K562 (cell line): ENCODE measurements around the gene NECAB3. TPM values are rescaled to one million over a fixed set of nuclear protein-coding genes. Genes with fewer than 3 reads are reported as not detected.

ENCODE experiments used
- ADNP ChIP-seq: fragments of 200-800 bp; sonication (Bioruptor generic); IDR thresholded peaks from 2 replicates; pipeline ENCODE4 v1.6.1; 2016; ENCODE audit warnings: missing genetic modification characterization, missing compliant biosample characterization
- CREBBP ChIP-seq: IDR thresholded peaks from one replicate; pipeline ENCODE4 v1.6.1; 2012; ENCODE audit warnings: low read depth, mild to moderate bottlenecking, control low read depth, inconsistent platforms, low read length
- CREM ChIP-seq: IDR thresholded peaks from 2 replicates; pipeline ENCODE4 v1.6.1; 2014; ENCODE audit warnings: antibody characterized with exemption, low read depth
- EHMT2 ChIP-seq: fragments of 450-650 bp; IDR thresholded peaks from 2 replicates; pipeline ENCODE4 v1.6.1; 2018; ENCODE audit warnings: antibody characterized with exemption
- GATAD2B ChIP-seq: fragments of 450-650 bp; IDR thresholded peaks from 2 replicates; pipeline ENCODE4 v1.6.1; 2017; ENCODE audit warnings: mild to moderate bottlenecking, borderline replicate concordance
- JUND ChIP-seq, 2 experiments: IDR thresholded peaks; 2 replicates in 1 of 2; 3 replicates in 1 of 2; pipeline ENCODE4 v1.6.1; 2011; ENCODE audit warnings: borderline replicate concordance in 2 of 2, low read depth in 2 of 2, low read length in 2 of 2, improper control_type of control experiment in 1 of 2, missing biosample characterization in 1 of 2, missing genetic modification characterization in 1 of 2, missing genetic modification reagents in 1 of 2
- KLF13 ChIP-seq: fragments of 450-650 bp; IDR thresholded peaks from 2 replicates; pipeline ENCODE4 v1.6.1; 2016; ENCODE audit warnings: missing genetic modification characterization, low read depth, mild to moderate bottlenecking, missing compliant biosample characterization, moderate library complexity, borderline replicate concordance
- MAFF ChIP-seq: IDR thresholded peaks from 2 replicates; pipeline ENCODE4 v1.6.1; 2012; ENCODE audit warnings: low read length, improper control_type of control experiment
- NCOA2 ChIP-seq, 2 experiments: fragments of 450-650 bp; IDR thresholded peaks; 2 replicates each; pipeline ENCODE4 v1.6.1; 2018; ENCODE audit warnings: mild to moderate bottlenecking in 2 of 2, moderate library complexity in 1 of 2; ENCODE audit not compliant: partially characterized antibody in 2 of 2
- RCOR1 ChIP-seq, 2 experiments: IDR thresholded peaks; 2 replicates each; pipeline ENCODE4 v1.6.1; 2012; ENCODE audit warnings: low read depth in 2 of 2, low read length in 2 of 2, borderline replicate concordance in 1 of 2, improper control_type of control experiment in 1 of 2
- SLC30A9 ChIP-seq: fragments of 250-450 bp; sonication (Bioruptor Pico); IDR thresholded peaks from 2 replicates; pipeline ENCODE4 v1.8.0; 2022; ENCODE audit warnings: mild to moderate bottlenecking, moderate library complexity
- STAT5A ChIP-seq: IDR thresholded peaks from 2 replicates; pipeline ENCODE4 v1.6.1; 2012; ENCODE audit warnings: low read length, inconsistent platforms, borderline replicate concordance
- STAT5B ChIP-seq: fragments of 250-450 bp; sonication (Bioruptor Pico); IDR thresholded peaks from 2 replicates; pipeline ENCODE4 v1.8.0; 2021; ENCODE audit warnings: mild to moderate bottlenecking, inconsistent platforms
- TAF15 ChIP-seq: fragments of 200-400 bp; formaldehyde crosslinking; IDR thresholded peaks from 2 replicates; pipeline ENCODE4 v1.6.1; 2017; ENCODE audit warnings: mild to moderate bottlenecking, low read depth, low read length, moderate library complexity
- TBP ChIP-seq: optimal IDR thresholded peaks from 2 replicates; pipeline ENCODE3; 2011; ENCODE audit warnings: low read depth, low read length, improper control_type of control experiment
- YY1 ChIP-seq, 3 experiments: IDR thresholded peaks; 2 replicates each; pipeline ENCODE4 v1.6.1; 2011; ENCODE audit warnings: low read length in 2 of 3, mild to moderate bottlenecking in 2 of 3, moderate library complexity in 2 of 3, borderline replicate concordance in 1 of 3, control low read depth in 1 of 3, low read depth in 1 of 3; ENCODE audit not compliant: insufficient read depth in 3 of 3, insufficient replicate concordance in 2 of 3, control insufficient read depth in 1 of 3, insufficient read length in 1 of 3; ENCODE audit errors: extremely low read depth in 1 of 3
- ZFX ChIP-seq: sonication (generic); formaldehyde crosslinking; IDR thresholded peaks from 2 replicates; pipeline ENCODE4 v1.8.0; 2022; ENCODE audit warnings: mild to moderate bottlenecking, missing genetic modification reagents, moderate library complexity
- ZKSCAN3 ChIP-seq: fragments of 250-450 bp; sonication (Bioruptor Pico); IDR thresholded peaks from 2 replicates; pipeline ENCODE4 v1.4.0; 2020
- ZNF174 ChIP-seq: fragments of 250-450 bp; sonication (Bioruptor Pico); IDR thresholded peaks from 2 replicates; pipeline ENCODE4 v1.4.0; 2020; ENCODE audit warnings: mild to moderate bottlenecking
- ZNF76 ChIP-seq: fragments of 250-450 bp; sonication (Bioruptor Pico); IDR thresholded peaks from 2 replicates; pipeline ENCODE4 v1.4.0; 2020; ENCODE audit warnings: mild to moderate bottlenecking, moderate library complexity, borderline replicate concordance
- polyA plus RNA-seq, 8 experiments: library from polyadenylated mRNA; depleted of rRNA in 4 of 8; stranded (reverse) in 5 of 8; unstranded in 3 of 8; fragments of >200 nt; fragmentation: Nextera tagmentation in 2 of 8; fragmentation: Illumina TruSeq in 1 of 8; extraction: Ambion mirVana in 2 of 8; extraction: Trizol in 1 of 8; gene quantifications; 2 replicates each; pipeline versions ENCODE4 v1.2.1 to v1.2.3, GENCODE V29; 2011 to 2014; ENCODE audit warnings: inconsistent platforms in 1 of 8, missing spikeins in 1 of 8
- total RNA-seq, 7 experiments: library from RNA; depleted of rRNA in 6 of 7; stranded (reverse); fragments of >200 nt in 6 of 7; fragmentation: Illumina TruSeq in 2 of 7; extraction: Trizol in 2 of 7; gene quantifications; 2 replicates each; pipeline versions ENCODE4 v1.2.1 to v1.2.3, GENCODE V29; 2011 to 2021; ENCODE audit warnings: low replicate concordance in 1 of 7
- TF ChIP-seq, protein P1 (sequence below): fragments of 250-450 bp; sonication (Bioruptor Pico); IDR thresholded peaks from 2 replicates; pipeline ENCODE4 v1.4.0; 2020; ENCODE audit warnings: mild to moderate bottlenecking
- TF ChIP-seq, protein P2 (sequence below): sonication (generic); formaldehyde crosslinking; IDR thresholded peaks from 2 replicates; pipeline ENCODE4 v1.8.1; 2023; ENCODE audit warnings: mild to moderate bottlenecking, missing genetic modification reagents
- TF ChIP-seq, protein P3 (sequence below): fragments of 450-650 bp; formaldehyde crosslinking; conservative IDR thresholded peaks from 2 replicates; pipeline ENCODE4 v1.4.0; 2022; ENCODE audit warnings: mild to moderate bottlenecking, missing genetic modification characterization

The NECAB3 gene
- total and polyA plus RNA-seq, 9 of the 15 experiments (the other 6 are each of a cell fraction or from before 2014, with no cell fraction given) = 0.94 to 63.3 (median 31.5) TPM

DNA sequence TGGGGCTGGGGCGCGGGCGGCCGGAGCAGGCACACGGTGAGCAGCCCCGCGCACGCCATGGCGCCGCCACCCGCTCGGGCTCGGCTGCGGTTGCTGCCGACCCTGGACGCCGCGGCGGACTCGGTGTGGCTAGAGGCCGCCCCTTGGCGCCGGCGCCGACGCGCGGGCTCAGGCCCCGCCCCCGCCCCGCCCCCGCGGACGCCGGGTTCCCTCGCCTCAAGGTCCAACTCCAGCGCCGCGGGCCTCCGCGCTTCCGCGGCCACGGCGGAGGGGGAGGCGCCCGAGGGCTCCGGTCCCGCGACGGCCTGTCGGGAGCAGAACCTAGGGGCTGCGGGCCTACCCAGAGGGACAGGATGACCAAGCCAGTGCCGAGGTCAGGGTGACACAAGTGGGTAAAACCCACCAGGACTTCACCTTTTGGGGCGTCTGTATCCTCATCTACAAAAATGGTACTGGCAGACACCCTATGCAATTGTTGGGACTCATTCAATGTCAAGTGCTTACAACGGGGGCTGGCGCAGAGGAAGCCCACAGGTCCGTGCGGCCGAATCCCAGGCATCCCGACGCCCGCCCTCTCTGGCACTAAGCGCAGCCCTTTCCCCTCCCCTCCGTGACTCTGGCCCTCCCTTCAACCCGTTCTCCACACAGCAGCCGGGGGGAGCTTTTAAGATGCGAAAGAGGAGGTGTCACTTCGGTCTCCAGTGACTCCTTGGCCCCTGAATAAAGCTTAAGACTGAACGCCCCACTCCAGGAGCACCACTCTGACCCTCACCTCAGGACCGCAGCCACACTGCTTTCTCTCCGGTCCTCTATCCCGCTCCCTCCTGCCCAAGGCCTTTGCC, at the start of gene NECAB3 (continued):
- TF ChIP-seq TBP (peak; percentile 46), ADNP (tag) (no peak), MAFF (no peak), EHMT2 (no peak), JUND (IDR thresholded peaks at IDR 0.05; ENCODE audit: borderline replicate concordance, low read depth, low read length) (0 out of 2 replicates have a peak, but pooled peaks have one; percentile 2), JUND (tag; IDR thresholded peaks at IDR 0.05; ENCODE audit: borderline replicate concordance, low read depth, low read length) (no peak), GATAD2B (peak; percentile 88), STAT5B (no peak), ZFX (CRISPR knock-in tag) (peak; percentile 83), KLF13 (tag) (no peak), YY1 (IDR thresholded peaks at IDR 0.05; ENCODE audit: borderline replicate concordance in 1 of 3, control insufficient read depth in 1 of 3, extremely low read depth in 1 of 3, insufficient read depth in 3 of 3, insufficient read length in 1 of 3, insufficient replicate concordance in 2 of 3, low read depth in 1 of 3, low read length in 2 of 3) (peak; percentile 17 to 83 (median 75)), TAF15 (no peak), ZNF76 (CRISPR knock-in tag) (no peak), NCOA2 (IDR thresholded peaks at IDR 0.05; ENCODE audit: partially characterized antibody in 2 of 2) (no peak), STAT5A (no peak), RCOR1 (IDR thresholded peaks at IDR 0.05; ENCODE audit: borderline replicate concordance in 1 of 2, low read depth in 2 of 2, low read length in 2 of 2) (0 out of 4 replicates have a peak, but pooled peaks of 1 of the 2 experiments have one; percentile 3), CREBBP (no peak), ZKSCAN3 (no peak), SLC30A9 (no peak), ZNF174 (CRISPR knock-in tag) (no peak), CREM (peak; percentile 51; the same call in 1 of the 2 replicates)
- TF ChIP-seq, protein P1, sequence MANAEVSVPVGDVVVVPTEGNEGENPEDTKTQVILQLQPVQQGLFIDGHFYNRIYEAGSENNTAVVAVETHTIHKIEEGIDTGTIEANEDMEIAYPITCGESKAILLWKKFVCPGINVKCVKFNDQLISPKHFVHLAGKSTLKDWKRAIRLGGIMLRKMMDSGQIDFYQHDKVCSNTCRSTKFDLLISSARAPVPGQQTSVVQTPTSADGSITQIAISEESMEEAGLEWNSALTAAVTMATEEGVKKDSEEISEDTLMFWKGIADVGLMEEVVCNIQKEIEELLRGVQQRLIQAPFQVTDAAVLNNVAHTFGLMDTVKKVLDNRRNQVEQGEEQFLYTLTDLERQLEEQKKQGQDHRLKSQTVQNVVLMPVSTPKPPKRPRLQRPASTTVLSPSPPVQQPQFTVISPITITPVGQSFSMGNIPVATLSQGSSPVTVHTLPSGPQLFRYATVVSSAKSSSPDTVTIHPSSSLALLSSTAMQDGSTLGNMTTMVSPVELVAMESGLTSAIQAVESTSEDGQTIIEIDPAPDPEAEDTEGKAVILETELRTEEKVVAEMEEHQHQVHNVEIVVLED = peak; percentile 43
- TF ChIP-seq, protein P2, sequence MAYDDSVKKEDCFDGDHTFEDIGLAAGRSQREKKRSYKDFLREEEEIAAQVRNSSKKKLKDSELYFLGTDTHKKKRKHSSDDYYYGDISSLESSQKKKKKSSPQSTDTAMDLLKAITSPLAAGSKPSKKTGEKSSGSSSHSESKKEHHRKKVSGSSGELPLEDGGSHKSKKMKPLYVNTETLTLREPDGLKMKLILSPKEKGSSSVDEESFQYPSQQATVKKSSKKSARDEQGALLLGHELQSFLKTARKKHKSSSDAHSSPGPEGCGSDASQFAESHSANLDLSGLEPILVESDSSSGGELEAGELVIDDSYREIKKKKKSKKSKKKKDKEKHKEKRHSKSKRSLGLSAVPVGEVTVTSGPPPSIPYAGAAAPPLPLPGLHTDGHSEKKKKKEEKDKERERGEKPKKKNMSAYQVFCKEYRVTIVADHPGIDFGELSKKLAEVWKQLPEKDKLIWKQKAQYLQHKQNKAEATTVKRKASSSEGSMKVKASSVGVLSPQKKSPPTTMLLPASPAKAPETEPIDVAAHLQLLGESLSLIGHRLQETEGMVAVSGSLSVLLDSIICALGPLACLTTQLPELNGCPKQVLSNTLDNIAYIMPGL (CRISPR knock-in tag) = no peak
- TF ChIP-seq, protein P3, sequence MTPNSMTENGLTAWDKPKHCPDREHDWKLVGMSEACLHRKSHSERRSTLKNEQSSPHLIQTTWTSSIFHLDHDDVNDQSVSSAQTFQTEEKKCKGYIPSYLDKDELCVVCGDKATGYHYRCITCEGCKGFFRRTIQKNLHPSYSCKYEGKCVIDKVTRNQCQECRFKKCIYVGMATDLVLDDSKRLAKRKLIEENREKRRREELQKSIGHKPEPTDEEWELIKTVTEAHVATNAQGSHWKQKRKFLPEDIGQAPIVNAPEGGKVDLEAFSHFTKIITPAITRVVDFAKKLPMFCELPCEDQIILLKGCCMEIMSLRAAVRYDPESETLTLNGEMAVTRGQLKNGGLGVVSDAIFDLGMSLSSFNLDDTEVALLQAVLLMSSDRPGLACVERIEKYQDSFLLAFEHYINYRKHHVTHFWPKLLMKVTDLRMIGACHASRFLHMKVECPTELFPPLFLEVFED (CRISPR knock-in tag) = peak; percentile 22; the same call in 1 of the 2 replicates
